Fibroblast of mammary gland (primary cell): ENCODE data around the gene LRP1B.

ENCODE experiments used
- DNase-seq: peaks from one replicate; pipeline ENCODE4 v3.0.0-alpha.2; 2010; ENCODE audit warnings: low read depth
- H3K4me3 ChIP-seq: 2 replicates; pipeline ENCODE4 v1.5.1; 2011; ENCODE audit warnings: low read depth, mild to moderate bottlenecking, low read length, moderate library complexity; ENCODE audit not compliant: control insufficient read depth
- CTCF ChIP-seq: conservative IDR thresholded peaks from 2 replicates; pipeline ENCODE4 v1.5.1; 2011; ENCODE audit warnings: low read depth, low read length, inconsistent platforms; ENCODE audit not compliant: control insufficient read depth, insufficient read depth

Gene LRP1B

GRCh38 chr2:141065042-141065441, 1065.8 kb downstream of the LRP1B start:
- TF ChIP-seq CTCF, result no peak
- H3K4me3 ChIP-seq, result no peak overlapping the region
- DNase-seq, result no peak

- no peak overlapping the region for H3K4me3 ChIP-seq
- no peak for DNase-seq
- no peak for TF ChIP-seq CTCF
These were observed 1067.4 kb downstream of the LRP1B start for GRCh38 chr2:141063406-141063805.

GRCh38 chr2:141062443-141062842, 1068.4 kb downstream of the LRP1B start:
- DNase-seq, result no peak
- H3K4me3 ChIP-seq, result no peak overlapping the region
- no peak for TF ChIP-seq CTCF

- TF ChIP-seq CTCF, result no peak
- no peak overlapping the region for H3K4me3 ChIP-seq
These were observed 1068.8 kb downstream of the LRP1B start for GRCh38 chr2:141062031-141062430.

GRCh38 chr2:141058556-141058955, 1072.3 kb downstream of the LRP1B start:
- DNase-seq, result no peak
- no peak overlapping the region for H3K4me3 ChIP-seq
- TF ChIP-seq CTCF, result no peak

More at GRCh38 chr2:141062031-141062430, 1068.8 kb downstream of the LRP1B start:
- no peak for DNase-seq

- TF ChIP-seq CTCF, result no peak
- no peak overlapping the region for H3K4me3 ChIP-seq
- peak; percentile 57 for DNase-seq
These were observed 1075.3 kb downstream of the LRP1B start for GRCh38 chr2:141055531-141055930.

GRCh38 chr2:141048951-141049350, 1081.9 kb downstream of the LRP1B start:
- TF ChIP-seq CTCF, result no peak
- H3K4me3 ChIP-seq, result no peak overlapping the region

More at GRCh38 chr2:141048951-141049350, 1081.9 kb downstream of the LRP1B start:
- no peak for DNase-seq
